Measurements from ENCODE around the gene NFATC4.
"Not testable (repeated sequence)": the region's sequence is repeated elsewhere in the genome, so short reads cannot be mapped to it uniquely, and the experiment has no call there.

Gene NFATC4

GRCh38 chr14:24339284-24340151 is 28.5 kb upstream of the NFATC4 start, which contains the start of gene RIPK3:
Gene RIPK3, minus strand, starts transcription at chr14:24339991. Its CDS starts 165 bp downstream, at chr14:24339826.
- peak; percentile 54 to 63 for DNase-seq (ENCODE audit: low read depth in 2 of 2)

GRCh38 chr14:24340606-24341005 is 27.4 kb upstream of the NFATC4 start:
- DNase-seq (ENCODE audit: low read depth in 2 of 2): no peak

- DNase-seq (ENCODE audit: low read depth in 2 of 2): no peak
Measured at GRCh38 chr14:24342889-24343288, 25.1 kb upstream of the NFATC4 start.

GRCh38 chr14:24343795-24344660 is 24.0 kb upstream of the NFATC4 start:
- DNase-seq (ENCODE audit: low read depth in 2 of 2): no peak

GRCh38 chr14:24347134-24347533 is 20.9 kb upstream of the NFATC4 start:
- DNase-seq (ENCODE audit: low read depth in 2 of 2): no peak

- no peak for DNase-seq (ENCODE audit: low read depth in 2 of 2)
Measured at GRCh38 chr14:24348186-24348585, 19.8 kb upstream of the NFATC4 start.

GRCh38 chr14:24349742-24350141 is 18.2 kb upstream of the NFATC4 start:
- no peak for DNase-seq (ENCODE audit: low read depth in 2 of 2)

- no peak for DNase-seq (ENCODE audit: low read depth in 2 of 2)
Measured at GRCh38 chr14:24351517-24351916, 16.5 kb upstream of the NFATC4 start.

GRCh38 chr14:24353559-24354481 is 14.2 kb upstream of the NFATC4 start:
- DNase-seq (ENCODE audit: low read depth in 2 of 2): no peak

- DNase-seq (ENCODE audit: low read depth in 2 of 2): not testable (repeated sequence)
Measured at GRCh38 chr14:24354482-24354825, 13.5 kb upstream of the NFATC4 start.

GRCh38 chr14:24355009-24355408 is 13.0 kb upstream of the NFATC4 start:
- no peak for DNase-seq (ENCODE audit: low read depth in 2 of 2)

GRCh38 chr14:24356208-24356607 is 11.8 kb upstream of the NFATC4 start:
- no peak for DNase-seq (ENCODE audit: low read depth in 2 of 2)

GRCh38 chr14:24360281-24360680 is 7.7 kb upstream of the NFATC4 start:
- no peak for DNase-seq (ENCODE audit: low read depth in 2 of 2)

GRCh38 chr14:24361326-24361725 is 6.7 kb upstream of the NFATC4 start:
- DNase-seq (ENCODE audit: low read depth in 2 of 2): no peak

- no peak for DNase-seq (ENCODE audit: low read depth in 2 of 2)
Measured at GRCh38 chr14:24362241-24362960, 5.6 kb upstream of the NFATC4 start.

- DNase-seq (ENCODE audit: low read depth in 2 of 2): no peak
Measured at GRCh38 chr14:24363401-24363800, 4.6 kb upstream of the NFATC4 start.

- no peak for DNase-seq (ENCODE audit: low read depth in 2 of 2)
Measured at GRCh38 chr14:24364841-24365240, 3.1 kb upstream of the NFATC4 start.

GRCh38 chr14:24365600-24366412 is 2.2 kb upstream of the NFATC4 start:
- peak; percentile 50 to 57 for DNase-seq (ENCODE audit: low read depth in 2 of 2)

GRCh38 chr14:24366413-24366720 is 1.6 kb upstream of the NFATC4 start:
- no peak for DNase-seq (ENCODE audit: low read depth in 2 of 2)

Data from stimulated activated CD4-positive, alpha-beta T cell treated with anti-CD3 and anti-CD28 coated beads, Interleukin-1b, Interleukin-23, amount 100 ng/mL, for 4 hours (primary cell).